Measurements from ENCODE around the gene TFCP2. TPM values are rescaled to one million over a fixed set of nuclear protein-coding genes. Genes with fewer than 3 reads are reported as not detected.

TFCP2 gene
- total RNA-seq, 2 donors from 2014 or later = 10.6 to 18.1 TPM

GRCh38 chr12:51189790-51190355 lies 16.9 kb upstream of the TFCP2 start:
- Histone ChIP-seq H3K4me1 (ENCODE audit: control insufficient read depth in 1 of 2, low read depth in 2 of 2) (no peaks in the 10 kb centered on the region), H3K27me3 (replicated peaks; ENCODE audit: insufficient read depth) (no peaks in the 10 kb centered on the region)
- no peak for DNase-seq (ENCODE audit: low spot score)

GRCh38 chr12:51188359-51189051 lies 15.6 kb upstream of the TFCP2 start:
- no peak overlapping the region for H3K27ac ChIP-seq
- peaks cover 20% of the 10 kb centered on the region for H3K36me3 ChIP-seq
- H3K9me3 ChIP-seq = no peaks in the 10 kb centered on the region
- no peaks in the 10 kb centered on the region for H3K27me3 ChIP-seq (replicated peaks; ENCODE audit: insufficient read depth)
- TF ChIP-seq CTCF (IDR thresholded peaks at IDR 0.05) = no peak
- ATAC-seq (ENCODE audit: insufficient number of reproducible peaks, low FRiP score, low read depth) (no peak), DNase-seq (ENCODE audit: low spot score) (no peak)
- no peak overlapping the region for H3K4me3 ChIP-seq
- no peaks in the 10 kb centered on the region for H3K4me1 ChIP-seq (ENCODE audit: control insufficient read depth in 1 of 2, low read depth in 2 of 2)

More at GRCh38 chr12:51189790-51190355, 16.9 kb upstream of the TFCP2 start:
- Histone ChIP-seq H3K4me3 (no peak overlapping the region), H3K36me3 (peaks cover 20% of the 10 kb centered on the region), H3K9me3 (no peaks in the 10 kb centered on the region), H3K27ac (no peak overlapping the region)
- ATAC-seq (ENCODE audit: insufficient number of reproducible peaks, low FRiP score, low read depth) = no peak
- TF ChIP-seq CTCF (IDR thresholded peaks at IDR 0.05) = no peak

- Histone ChIP-seq H3K4me3 (no peak overlapping the region), H3K27me3 (replicated peaks; ENCODE audit: insufficient read depth) (no peaks in the 10 kb centered on the region), H3K36me3 (peaks cover 20% of the 10 kb centered on the region), H3K9me3 (no peaks in the 10 kb centered on the region), H3K27ac (no peak overlapping the region), H3K4me1 (ENCODE audit: control insufficient read depth in 1 of 2, low read depth in 2 of 2) (no peaks in the 10 kb centered on the region)
- DNase-seq (ENCODE audit: low spot score) (no peak), ATAC-seq (ENCODE audit: insufficient number of reproducible peaks, low FRiP score, low read depth) (no peak)
- no peak for TF ChIP-seq CTCF (IDR thresholded peaks at IDR 0.05)
These were observed 14.5 kb upstream of the TFCP2 start for GRCh38 chr12:51187370-51187987.

GRCh38 chr12:51186465-51187085 lies 13.6 kb upstream of the TFCP2 start:
- ATAC-seq (ENCODE audit: insufficient number of reproducible peaks, low FRiP score, low read depth) = no peak

More at GRCh38 chr12:51186465-51187085, 13.6 kb upstream of the TFCP2 start:
- no peak for DNase-seq (ENCODE audit: low spot score)
- Histone ChIP-seq H3K9me3 (no peaks in the 10 kb centered on the region), H3K4me3 (no peak overlapping the region), H3K36me3 (peaks cover 20% of the 10 kb centered on the region), H3K4me1 (ENCODE audit: control insufficient read depth in 1 of 2, low read depth in 2 of 2) (no peaks in the 10 kb centered on the region), H3K27ac (no peak overlapping the region), H3K27me3 (replicated peaks; ENCODE audit: insufficient read depth) (no peaks in the 10 kb centered on the region)
- TF ChIP-seq CTCF (IDR thresholded peaks at IDR 0.05) = no peak

Measured in thoracic aorta (tissue), 2 donors.